ENCODE results near the gene C5orf47.

Gene C5orf47

DNA sequence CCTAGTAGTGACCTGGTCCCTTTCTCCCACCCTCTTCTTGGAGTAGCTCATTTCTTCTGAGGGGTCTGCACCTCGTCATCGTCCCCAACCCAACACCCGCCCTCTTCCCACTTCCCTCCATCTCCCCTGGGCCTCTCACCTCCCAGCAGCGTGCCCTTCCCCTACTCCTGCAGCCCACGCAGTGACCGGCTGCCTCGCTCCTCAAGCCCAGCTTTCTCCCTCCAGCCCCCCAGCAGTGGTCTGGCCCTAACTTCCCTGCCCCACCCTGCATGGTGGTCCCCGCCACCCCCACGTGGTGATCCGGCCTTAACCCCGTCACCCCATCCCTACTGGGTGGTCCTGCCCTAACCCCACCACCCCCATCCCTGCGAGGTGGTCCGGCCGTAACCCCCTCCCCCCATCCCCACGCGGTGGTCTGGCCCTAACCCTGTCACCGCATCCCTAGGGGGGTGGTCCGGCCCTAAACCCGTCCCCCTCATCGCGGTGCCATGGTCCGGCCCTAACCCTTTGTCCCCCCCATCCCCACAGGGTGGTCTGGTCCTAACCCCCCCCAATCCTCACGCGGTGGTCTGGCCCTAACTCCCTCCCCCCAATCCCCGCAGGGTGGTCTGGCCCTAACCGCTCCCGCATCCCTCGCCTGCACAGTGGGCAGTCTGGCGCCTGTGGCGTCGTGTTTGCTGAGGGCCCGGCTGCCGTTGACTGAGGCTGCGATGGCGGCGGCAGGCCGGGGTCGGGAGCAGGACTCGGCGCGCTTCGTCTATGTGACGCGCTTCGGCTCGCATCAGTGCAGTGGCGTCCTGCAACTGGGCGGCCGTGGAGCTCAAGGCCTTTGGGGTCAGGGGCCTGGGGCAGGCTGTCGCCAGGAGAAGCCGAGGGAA lies at the start of gene C5orf47:
Gene C5orf47 (plus strand): TSS at position 617 of the 878 bp plus-strand sequence. CDS start 94 bp downstream, at position 711.
- no peak for DNase-seq

GRCh38 chr5:173940269-173940668 lies 48.7 kb upstream of the C5orf47 start:
- DNase-seq = no peak

DNA sequence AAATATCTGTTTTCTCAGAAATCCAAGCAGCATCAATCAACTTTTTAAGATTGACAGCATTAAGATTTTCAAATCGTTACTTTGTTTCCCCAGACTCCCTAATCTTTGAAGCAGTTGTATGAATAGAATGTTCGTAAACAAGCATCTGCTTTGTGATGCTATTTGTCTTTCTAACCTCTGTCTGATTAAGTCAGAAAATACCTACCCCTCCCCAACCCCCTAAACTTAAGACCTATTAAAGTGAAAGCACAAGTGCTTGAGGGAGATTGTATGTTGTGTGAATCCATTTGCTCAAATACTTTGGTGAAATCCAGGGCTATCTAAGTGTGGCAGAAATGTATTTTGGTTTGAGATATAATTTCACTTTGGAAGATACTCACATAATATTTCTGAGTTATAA lies 47.9 kb upstream of the C5orf47 start:
- no peak for DNase-seq

DNA sequence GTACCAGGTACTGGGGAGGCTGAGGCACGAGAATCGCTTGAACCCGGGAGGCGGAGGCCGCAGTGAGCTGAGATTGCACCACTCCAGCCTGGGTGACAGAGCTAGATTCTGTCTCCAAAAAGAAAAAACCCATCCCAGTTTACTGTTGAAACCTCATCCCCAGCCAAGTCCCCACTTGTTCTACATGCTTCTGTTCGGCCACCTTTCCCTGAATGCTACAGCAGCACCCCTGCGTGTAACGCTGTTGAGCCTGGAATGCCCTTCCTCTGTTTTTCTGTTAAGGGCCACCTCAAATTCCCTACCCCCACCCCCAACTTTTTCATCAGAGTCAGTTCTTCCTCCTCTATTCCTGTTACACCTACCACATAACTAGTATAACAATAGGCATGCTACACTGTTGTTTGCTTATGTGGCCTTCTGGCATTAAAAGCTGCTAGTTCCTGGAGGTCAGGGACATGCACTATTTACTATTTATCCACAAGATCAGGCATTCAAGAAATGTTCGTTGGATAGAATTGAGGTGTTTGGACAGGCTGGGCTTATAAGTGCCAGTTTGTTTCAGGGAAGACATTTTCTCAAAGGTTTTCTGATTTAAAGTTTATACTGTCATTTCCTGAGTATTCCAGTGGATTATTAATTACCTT lies 47.1 kb upstream of the C5orf47 start:
- DNase-seq = no peak

GRCh38 chr5:173944511-173944910 lies 44.5 kb upstream of the C5orf47 start:
- DNase-seq = no peak

- no peak for DNase-seq
Measured at GRCh38 chr5:173945160-173945559, 43.8 kb upstream of the C5orf47 start.

GRCh38 chr5:173946323-173946722 lies 42.6 kb upstream of the C5orf47 start:
- no peak for DNase-seq

- no peak for DNase-seq
Measured at GRCh38 chr5:173950829-173951228, 38.1 kb upstream of the C5orf47 start.

DNA sequence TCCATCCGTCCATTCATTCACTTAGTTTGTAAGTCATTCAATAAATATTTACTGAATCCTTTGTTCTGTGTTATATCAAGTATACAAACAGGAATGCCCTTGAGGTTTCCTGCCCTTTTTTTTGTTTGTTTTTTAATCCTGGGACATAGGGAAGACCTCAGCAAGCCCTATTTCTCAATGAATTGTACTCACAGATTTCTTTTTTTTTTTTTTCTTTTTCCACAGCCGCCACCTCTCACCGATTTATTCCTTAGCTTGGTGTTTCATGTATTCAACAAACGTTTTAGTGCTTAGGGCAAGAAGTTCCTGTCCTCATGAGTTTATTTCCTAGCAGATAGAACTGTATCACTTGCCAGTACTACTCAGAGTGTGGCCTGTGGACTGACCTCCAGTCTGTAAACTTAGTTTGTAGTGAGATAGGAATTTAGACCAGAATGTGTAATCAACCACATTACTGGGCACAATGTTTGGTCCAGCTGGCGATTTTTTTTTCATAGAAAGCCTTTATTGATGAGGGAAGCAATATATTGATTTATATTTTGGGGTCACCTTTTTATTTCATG lies 35.4 kb upstream of the C5orf47 start:
- no peak for DNase-seq

DNA sequence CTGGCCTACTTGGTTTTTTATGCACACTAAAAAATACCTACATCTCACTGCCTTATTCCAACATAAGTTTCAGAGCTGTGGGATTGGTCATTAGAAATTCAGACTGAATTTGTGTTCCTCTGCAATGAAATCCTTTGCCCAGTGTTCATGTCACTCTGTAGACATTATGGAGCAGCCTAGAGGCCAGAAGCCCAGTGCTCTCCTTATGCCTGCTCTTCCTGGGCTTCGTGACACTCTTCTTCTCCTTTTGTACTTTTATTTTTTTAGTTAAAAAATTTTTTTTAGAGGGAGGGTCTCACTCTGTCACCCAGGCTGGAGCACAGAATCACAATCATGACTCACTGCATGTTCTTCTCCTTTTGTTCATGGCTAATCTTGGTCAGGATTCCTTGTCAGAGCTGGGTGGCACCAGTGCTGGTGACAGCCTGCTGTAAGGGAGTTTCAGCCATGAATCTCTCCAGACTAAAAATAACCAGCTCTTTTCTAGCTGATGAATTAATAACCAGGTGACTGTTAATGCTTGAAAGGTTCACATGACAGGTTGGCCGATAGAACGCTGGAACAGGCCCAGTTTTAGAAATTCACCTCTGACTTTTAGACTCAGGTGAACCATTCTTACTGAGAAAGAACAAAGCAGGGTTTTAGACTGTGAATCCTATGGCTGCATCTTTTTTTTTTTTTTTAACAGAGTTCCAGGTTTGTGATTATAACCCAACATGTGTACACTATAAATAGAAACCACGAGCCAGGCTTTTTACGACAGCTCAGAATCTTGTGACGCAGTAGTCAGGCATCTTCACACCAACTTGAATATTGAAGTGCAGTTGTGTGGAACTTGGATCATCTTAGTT lies 34.1 kb upstream of the C5orf47 start:
- no peak for DNase-seq

- no peak for DNase-seq
Measured at GRCh38 chr5:173960986-173961385, 28.0 kb upstream of the C5orf47 start.

GRCh38 chr5:173961418-173961817 lies 27.6 kb upstream of the C5orf47 start:
- DNase-seq = no peak

DNA sequence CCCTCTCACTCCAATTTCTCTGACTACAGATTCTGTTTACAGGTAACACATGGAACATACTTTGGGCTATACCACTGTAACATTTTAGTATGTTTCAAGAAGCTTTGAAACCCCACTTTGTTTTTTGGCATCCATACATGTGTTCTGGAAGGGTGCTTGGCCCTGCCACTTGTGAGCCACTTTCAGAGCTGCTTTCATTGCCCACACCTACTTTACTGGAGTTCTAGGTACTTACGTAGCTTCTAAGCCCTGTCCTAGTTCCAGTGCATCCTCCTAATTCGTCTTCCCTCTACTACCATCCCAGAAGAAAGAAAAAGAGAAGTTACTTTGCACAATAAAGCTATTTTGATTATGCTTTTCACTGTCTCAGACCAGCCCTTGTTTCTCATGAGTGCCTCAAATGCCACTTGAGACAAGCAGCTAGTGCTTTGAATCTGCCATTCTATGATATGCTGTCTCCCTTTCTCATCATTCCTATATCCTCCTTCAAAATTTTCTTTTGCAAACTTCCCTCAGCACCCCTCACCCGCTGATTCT lies 26.5 kb upstream of the C5orf47 start:
- DNase-seq = no peak

DNA sequence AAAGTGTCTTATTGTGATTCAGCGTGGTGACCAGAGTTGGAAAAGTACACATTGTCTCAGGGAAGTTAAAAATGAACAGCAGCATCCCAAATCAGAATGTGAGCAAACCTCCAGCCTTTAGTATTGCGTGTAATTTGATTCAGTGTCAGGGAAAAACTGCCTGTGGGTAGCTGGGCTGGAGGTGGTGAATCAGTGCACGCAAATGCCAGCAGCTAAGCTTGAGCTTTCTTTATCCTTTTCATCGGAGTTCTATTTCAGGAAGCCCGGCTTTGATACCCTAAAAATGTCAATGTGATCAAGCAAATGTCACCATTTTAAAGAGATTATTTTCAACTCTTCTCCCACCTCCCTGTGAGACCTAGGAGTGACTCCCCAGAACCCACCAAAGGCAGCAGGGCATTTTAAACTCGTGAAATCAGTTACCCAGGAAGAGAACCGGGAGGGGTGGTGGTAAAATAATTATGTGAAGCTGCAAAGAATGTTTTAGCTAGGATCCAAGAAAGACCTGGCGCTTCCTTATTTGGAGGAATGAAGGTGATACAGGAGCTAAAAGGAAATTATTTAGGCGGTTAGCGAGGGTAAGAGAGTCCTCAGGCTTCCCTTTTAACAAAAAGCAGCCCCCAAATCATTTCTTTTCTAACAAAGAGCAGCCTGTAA lies 25.7 kb upstream of the C5orf47 start:
- DNase-seq = peak; percentile 52

DNA sequence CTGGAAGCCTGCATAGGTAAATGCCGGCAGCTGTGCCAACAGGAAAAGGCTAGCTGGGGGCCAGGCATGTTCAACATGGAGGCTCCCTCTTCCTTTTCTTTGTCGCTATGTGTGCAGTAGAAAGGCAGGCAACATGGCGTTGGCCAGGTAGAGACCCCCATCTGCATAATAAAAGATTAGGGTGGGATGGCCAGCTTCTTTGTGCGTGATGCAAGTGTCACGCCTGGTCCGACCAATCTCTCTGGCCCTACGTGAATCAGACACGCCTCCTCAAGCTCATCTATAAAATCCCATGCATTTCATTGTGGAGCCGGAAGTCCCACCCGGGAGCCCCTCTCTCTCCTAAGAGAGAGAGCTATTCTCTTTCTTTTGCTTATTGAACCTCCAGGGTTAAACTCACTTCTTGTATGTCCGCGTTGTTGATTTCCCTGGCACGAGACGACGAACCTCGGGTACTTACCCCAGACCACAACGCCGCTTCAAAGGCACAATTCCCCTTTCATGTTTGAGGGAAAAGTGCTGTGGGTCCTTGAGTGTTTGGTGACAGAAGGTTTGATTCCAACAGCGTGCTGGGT lies 25.0 kb upstream of the C5orf47 start:
- no peak for DNase-seq

DNA sequence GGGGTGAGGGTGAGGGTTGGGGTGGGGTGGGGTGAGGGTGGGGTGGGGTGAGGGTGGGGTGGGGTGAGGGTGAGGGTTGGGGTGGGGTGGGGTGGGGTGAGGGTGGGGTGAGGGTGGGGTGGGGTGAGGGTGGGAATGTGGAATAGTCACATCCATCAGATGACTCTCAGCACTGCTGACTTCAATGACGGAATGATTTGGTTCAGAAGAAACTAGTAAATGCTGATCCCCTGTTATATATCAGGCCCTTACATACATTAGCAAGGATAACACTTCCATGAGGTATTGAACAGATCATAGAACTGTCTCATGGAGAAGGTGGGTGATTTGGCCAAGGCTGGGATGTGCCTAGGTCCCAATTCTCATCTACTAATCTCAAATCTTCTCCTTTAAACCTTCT lies 24.5 kb upstream of the C5orf47 start:
- DNase-seq = no peak

GRCh38 chr5:173967241-173967640 lies 21.7 kb upstream of the C5orf47 start:
- DNase-seq = no peak

GRCh38 chr5:173968154-173968797 lies 20.7 kb upstream of the C5orf47 start:
- DNase-seq = no peak

DNA sequence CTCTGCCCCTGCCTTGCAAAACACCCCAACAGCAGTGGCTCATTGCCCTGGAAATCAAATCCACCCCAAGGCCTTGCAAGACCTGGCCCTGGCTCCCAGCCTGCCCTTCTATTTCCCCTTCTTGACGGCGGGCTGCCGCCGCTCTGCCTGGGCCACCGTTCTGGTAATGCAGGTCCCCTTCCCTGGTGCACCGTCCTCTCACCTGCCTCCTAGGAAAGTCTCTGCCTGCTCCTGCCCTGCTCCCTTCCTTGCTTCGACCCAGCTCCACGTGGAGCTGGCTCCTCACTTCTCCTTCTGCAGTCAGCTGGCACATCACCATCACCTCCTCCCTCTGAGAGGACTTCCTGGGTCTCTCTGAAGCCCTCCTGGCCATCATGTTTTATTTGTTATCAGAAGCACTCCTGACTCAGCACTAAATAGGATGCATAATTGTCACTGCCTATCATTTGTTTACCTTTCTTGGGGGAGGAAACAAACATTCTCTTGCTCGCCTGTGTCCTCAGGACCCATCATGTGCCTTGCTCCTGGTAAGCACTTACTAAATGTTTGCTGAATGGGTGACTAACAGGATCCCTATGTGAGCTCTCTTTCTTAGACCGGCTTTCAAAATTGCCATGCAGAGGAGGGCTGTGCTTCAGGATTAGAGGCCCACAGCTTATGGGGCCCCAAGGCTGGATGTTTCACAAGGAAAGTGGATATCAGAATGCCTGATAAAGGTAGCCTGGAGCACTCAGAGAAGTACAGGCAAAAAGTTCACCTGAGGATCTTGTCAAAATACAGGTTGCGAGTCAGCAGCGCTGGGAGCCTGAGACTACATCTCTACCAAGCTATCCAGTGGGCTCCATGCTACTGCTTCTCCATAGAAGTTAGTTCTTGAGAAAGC lies 19.6 kb upstream of the C5orf47 start:
- DNase-seq = peak; percentile 29
